Effector memory CD8-positive, alpha-beta T cell (primary cell): ENCODE results near the gene CYSTM1.

Source experiments
- ATAC-seq: fragments of 150-1000 bp; cut with Tn5 transposase; replicated peaks from 2 replicates; pipeline ENCODE4 v1.10.0; 2021; ENCODE audit warnings: mild to moderate bottlenecking, moderate library complexity
- DNase-seq, 3 experiments: peaks; one replicate each; pipeline ENCODE4 v3.0.0; 2021
- H3K27ac Mint-ChIP-seq, 2 donors: one replicate each; pipeline ENCODE4 v1.8.0; 2022; ENCODE audit warnings: mild to moderate bottlenecking in 2 of 2, mixed read lengths in 2 of 2, moderate library complexity in 2 of 2
- H3K27me3 Mint-ChIP-seq, 2 donors: one replicate each; pipeline ENCODE4 v1.8.0; 2022; ENCODE audit warnings: mixed read lengths in 2 of 2
- H3K36me3 Mint-ChIP-seq: one replicate; pipeline ENCODE4 v1.8.0; 2022; ENCODE audit warnings: mild to moderate bottlenecking, moderate library complexity, mixed read lengths; ENCODE audit not compliant: insufficient read depth
- H3K4me1 Mint-ChIP-seq, 2 donors: one replicate each; pipeline ENCODE4 v1.8.0; 2022; ENCODE audit warnings: low read depth in 2 of 2, mixed read lengths in 2 of 2
- H3K4me3 Mint-ChIP-seq, 2 donors: one replicate each; pipeline ENCODE4 v1.8.0; 2022; ENCODE audit warnings: mild to moderate bottlenecking in 2 of 2, mixed read lengths in 2 of 2, moderate library complexity in 2 of 2
- H3K9me3 Mint-ChIP-seq, 2 donors: one replicate each; pipeline ENCODE4 v1.8.0; 2022; ENCODE audit warnings: mixed read lengths in 2 of 2

The CYSTM1 gene

DNA sequence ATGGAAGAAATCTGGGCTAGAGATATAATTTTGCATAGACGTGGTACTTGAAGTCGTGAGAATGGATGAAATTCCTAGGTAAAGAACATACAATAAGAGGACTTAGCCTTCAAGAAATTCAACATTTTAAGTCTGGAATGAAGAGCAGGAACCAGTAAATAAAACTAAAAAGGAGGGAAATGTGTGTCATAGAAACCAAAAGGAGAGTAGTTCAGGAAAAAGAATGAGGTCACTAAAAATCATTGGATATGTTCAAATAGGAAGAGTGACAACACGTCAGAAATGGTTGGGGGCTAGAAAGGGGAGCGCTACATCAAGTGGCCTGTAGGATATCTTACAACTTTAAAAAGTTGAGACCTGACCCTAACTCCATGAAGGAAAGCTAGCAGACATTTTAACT is 83.9 kb downstream of the CYSTM1 start:
- no peak for DNase-seq
- Mint-ChIP-seq H3K4me3 (peak overlapping the region in 1 of 2 donors; percentile 13), H3K27me3 (no peaks in the 10 kb centered on the region), H3K27ac (peak overlapping the region; percentile 44 to 50), H3K36me3 (peaks cover 11% of the 10 kb centered on the region), H3K9me3 (no peaks in the 10 kb centered on the region), H3K4me1 (peaks cover 17 to 32% of the 10 kb centered on the region in 2 donors)
- ATAC-seq: no peak

DNA sequence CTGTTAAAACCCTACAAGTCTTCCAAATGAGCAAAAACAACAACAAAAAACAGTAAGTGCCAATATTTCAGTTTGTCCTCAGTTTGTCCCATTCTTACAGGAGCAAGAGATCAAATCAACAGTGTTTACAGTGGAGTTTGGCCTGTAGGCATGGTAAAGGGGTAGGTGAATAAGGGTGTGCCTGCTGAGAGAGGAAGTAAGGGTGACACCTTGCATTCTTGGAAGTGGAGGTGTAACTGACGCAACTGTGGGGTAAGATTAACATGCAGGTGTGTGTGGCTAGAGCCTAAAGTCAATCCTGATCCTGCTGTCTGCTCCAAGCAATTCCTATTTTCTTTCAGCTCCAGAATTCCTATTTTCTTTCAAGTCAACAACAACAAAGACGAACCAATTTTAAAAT is 84.5 kb downstream of the CYSTM1 start:
- DNase-seq (no peak), ATAC-seq (peak; percentile 59)
- peaks cover 11% of the 10 kb centered on the region for H3K36me3 Mint-ChIP-seq
- peaks cover 17 to 32% of the 10 kb centered on the region in 2 donors for H3K4me1 Mint-ChIP-seq
- H3K4me3 Mint-ChIP-seq: no peak overlapping the region
- H3K9me3 Mint-ChIP-seq: no peaks in the 10 kb centered on the region
- H3K27ac Mint-ChIP-seq: peak overlapping the region in 1 of 2 donors; percentile 44
- no peaks in the 10 kb centered on the region for H3K27me3 Mint-ChIP-seq

DNA sequence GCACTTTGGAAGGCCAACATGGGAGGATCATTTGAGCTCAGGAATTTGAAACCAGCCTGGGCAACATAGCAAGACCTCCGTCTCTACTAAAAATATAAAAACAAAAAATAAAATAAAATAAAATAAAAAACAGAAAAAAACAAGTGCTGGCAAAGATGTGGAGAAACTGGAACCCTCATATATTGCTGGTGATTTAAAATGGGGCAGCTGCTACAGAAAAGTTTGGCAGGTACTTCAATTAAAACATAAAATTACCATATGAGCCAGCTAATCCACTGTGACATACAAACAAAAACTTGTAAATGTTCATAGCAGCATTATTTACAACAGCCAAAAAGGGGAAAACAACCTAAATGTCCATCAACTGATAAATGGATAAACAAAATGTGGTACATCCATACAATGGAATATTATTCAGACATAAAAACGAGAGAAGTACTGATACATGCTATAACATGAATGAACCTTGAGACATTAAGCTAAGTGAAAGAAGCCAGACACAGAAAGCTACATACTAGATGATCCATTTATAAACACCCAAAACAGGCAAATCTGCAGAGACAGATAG is 85.2 kb downstream of the CYSTM1 start:
- no peak for ATAC-seq
- no peak for DNase-seq
- peaks cover 11% of the 10 kb centered on the region for H3K36me3 Mint-ChIP-seq
- H3K27ac Mint-ChIP-seq: no peak overlapping the region
- H3K27me3 Mint-ChIP-seq: no peaks in the 10 kb centered on the region
- H3K9me3 Mint-ChIP-seq: no peaks in the 10 kb centered on the region
- no peak overlapping the region for H3K4me3 Mint-ChIP-seq
- H3K4me1 Mint-ChIP-seq: peaks cover 17 to 32% of the 10 kb centered on the region in 2 donors

DNA sequence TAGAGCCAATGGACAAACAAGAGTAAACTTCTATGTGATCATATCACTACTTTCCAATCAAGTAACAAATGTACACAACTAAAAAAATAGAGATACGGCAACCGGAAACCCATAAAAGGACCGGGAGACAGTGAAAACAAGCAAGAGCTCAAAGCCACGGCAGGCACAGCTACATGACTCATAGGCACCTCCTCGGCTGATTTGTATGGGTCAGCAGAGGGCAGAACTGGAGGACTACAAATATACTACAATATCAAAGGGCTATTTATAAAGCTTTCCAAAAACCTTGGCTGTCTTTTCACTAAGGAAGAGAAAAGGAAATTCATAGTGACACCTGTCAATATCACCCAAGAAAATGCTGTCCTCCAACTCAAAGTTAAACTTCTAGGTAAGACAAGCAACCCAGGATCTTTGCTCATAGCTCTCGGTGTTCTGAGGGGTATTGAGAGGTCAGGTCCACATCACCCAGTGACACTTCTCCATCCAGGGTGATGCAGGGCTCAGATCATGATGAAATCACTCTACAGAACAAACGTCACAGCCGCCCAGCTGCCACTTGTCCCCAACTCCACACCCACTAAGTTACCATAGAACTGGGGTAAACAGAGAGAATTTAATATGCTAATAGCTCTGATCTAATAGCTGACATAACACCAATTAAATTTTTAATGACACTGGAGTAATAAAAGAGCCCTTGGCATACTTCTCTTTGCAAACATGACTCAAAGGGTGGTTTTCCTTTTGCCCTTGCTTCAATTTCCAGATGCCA is 86.6 kb downstream of the CYSTM1 start:
- ATAC-seq (peak; percentile 75), DNase-seq (peak in 1 of 3 experiments; percentile 8)
- peaks cover 28 to 35% of the 10 kb centered on the region in 2 donors for H3K4me1 Mint-ChIP-seq
- H3K4me3 Mint-ChIP-seq: no peak overlapping the region
- peak overlapping the region in 1 of 2 donors; percentile 72 for H3K27ac Mint-ChIP-seq
- H3K36me3 Mint-ChIP-seq: peaks cover 11% of the 10 kb centered on the region
- H3K27me3 Mint-ChIP-seq: no peaks in the 10 kb centered on the region
- H3K9me3 Mint-ChIP-seq: no peaks in the 10 kb centered on the region

DNA sequence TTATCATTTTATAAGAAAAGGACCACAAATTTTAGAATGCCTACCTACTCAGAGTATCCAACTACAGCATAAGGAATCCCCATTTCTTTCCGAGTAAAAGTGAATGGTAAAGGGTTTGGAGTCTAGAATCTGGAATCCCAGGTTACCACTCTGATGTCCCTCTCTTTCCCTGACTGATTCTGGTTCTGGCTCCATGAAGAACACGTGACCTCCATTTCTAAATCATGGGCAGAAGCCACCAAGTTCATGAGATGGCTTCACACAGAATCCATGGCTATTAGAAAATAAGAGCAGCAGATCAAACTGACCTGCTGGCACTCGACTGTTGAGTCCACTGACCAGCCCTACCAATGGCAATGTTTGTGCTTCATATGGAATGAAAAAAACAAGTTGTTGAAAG is 87.2 kb downstream of the CYSTM1 start:
- no peaks in the 10 kb centered on the region for H3K9me3 Mint-ChIP-seq
- no peak overlapping the region for H3K4me3 Mint-ChIP-seq
- H3K27me3 Mint-ChIP-seq: no peaks in the 10 kb centered on the region
- peak overlapping the region in 1 of 2 donors; percentile 72 for H3K27ac Mint-ChIP-seq
- peaks cover 11% of the 10 kb centered on the region for H3K36me3 Mint-ChIP-seq
- H3K4me1 Mint-ChIP-seq: peaks cover 32 to 37% of the 10 kb centered on the region in 2 donors
- ATAC-seq (no peak), DNase-seq (no peak)

DNA sequence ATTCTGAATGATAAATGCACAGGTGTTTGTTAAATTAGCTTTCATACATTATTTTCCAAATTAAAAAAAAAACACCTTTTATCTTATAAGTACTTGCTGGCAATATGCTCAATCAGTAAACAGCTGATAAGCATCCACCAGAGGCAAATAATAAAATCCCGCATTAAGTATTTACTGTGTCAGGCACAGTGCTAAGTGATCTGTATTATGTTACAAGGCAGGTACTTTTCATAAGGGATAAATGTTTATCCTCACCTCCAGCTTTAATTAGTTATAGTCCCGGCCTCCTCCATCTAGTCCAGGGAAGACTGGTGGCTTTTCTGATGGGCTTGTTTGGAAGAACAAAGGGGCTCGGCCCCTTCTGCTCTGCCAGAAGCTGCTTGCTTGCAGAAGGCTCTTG is 87.9 kb downstream of the CYSTM1 start:
- ATAC-seq (no peak), DNase-seq (no peak)
- no peaks in the 10 kb centered on the region for H3K27me3 Mint-ChIP-seq
- no peak overlapping the region for H3K4me3 Mint-ChIP-seq
- H3K36me3 Mint-ChIP-seq: peaks cover 11% of the 10 kb centered on the region
- H3K9me3 Mint-ChIP-seq: no peaks in the 10 kb centered on the region
- H3K27ac Mint-ChIP-seq: peak overlapping the region in 1 of 2 donors; percentile 35
- peaks cover 34% of the 10 kb centered on the region in 2 donors for H3K4me1 Mint-ChIP-seq

DNA sequence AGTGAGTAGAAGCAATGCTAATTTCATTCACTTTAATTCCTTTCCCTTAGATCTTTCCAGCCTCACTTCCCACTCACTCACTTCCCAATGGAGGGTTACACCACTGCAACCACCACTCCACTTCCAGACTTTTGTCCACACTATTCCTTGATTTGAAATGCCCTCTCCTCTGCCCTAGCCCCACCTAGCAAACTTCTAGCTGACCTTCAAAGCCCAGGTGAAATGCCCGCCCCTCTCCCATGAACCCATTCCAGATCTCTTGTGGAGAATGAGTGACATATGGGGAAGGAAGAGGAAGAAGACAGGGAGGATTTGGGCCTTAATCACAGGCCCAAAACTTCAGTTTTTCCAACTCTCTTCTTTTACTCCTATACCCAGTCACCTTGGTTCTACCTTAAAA is 90.9 kb downstream of the CYSTM1 start:
- DNase-seq (no peak), ATAC-seq (no peak)
- Mint-ChIP-seq H3K27me3 (no peaks in the 10 kb centered on the region), H3K4me3 (no peak overlapping the region), H3K9me3 (no peaks in the 10 kb centered on the region), H3K36me3 (peaks cover 7% of the 10 kb centered on the region), H3K4me1 (peaks cover 19 to 29% of the 10 kb centered on the region in 2 donors), H3K27ac (no peak overlapping the region)

DNA sequence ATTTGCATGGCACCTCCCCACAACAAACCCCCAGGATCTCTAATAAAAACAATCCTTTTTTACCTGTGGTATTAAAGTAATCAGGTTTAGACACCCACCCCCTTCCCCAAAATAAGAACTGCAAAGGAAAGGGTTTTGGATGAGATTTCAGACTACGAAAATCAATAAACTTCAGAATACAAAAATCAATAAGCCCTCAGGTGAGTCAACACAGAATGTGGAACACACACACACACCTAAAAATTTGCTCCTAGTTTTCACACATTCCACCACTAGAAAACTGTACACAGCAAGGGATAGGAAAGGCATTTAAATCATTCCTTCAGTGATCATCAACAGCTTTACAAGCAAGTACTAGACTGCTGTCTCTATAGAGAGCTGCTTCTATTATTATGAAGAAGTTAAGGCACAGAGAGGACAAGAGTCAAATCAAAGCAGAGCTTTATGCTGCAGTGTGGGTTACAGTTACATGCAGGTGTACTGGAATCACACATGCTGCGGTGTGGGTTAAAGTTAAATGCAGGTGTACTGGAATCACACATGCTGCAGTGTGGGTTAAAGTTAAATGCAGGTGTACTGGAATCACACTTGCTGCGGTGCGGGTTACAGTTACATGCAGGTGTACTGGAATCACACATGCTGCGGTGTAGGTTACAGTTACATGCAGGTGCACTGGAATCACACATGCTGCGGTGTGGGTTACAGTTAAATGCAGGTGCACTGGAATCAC is 91.6 kb downstream of the CYSTM1 start:
- Mint-ChIP-seq H3K4me3 (no peak overlapping the region), H3K27me3 (no peaks in the 10 kb centered on the region), H3K27ac (no peak overlapping the region), H3K4me1 (peaks cover 15 to 24% of the 10 kb centered on the region in 2 donors), H3K36me3 (peaks cover 2% of the 10 kb centered on the region), H3K9me3 (no peaks in the 10 kb centered on the region)
- ATAC-seq (no peak), DNase-seq (no peak)

DNA sequence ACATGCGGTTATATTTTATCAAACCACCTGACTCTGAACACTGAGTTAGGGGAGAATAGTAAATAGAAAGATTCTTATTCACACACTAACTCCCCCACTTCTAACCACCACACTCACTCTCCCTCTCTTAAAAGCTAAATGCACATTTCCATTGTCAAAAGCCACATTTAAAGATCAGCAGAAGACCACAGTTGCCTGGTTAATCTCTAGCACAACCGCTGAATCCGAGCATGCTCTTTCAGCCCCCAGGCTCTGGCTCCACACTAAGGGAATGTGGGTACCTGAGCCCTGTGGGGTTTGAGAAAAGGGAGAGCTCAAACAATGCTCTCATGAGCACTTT is 92.2 kb downstream of the CYSTM1 start:
- no peaks in the 10 kb centered on the region for H3K36me3 Mint-ChIP-seq
- peaks cover 12 to 22% of the 10 kb centered on the region in 2 donors for H3K4me1 Mint-ChIP-seq
- no peaks in the 10 kb centered on the region for H3K27me3 Mint-ChIP-seq
- no peak overlapping the region for H3K27ac Mint-ChIP-seq
- DNase-seq: no peak
- H3K4me3 Mint-ChIP-seq: no peak overlapping the region
- no peaks in the 10 kb centered on the region for H3K9me3 Mint-ChIP-seq
- ATAC-seq: no peak

DNA sequence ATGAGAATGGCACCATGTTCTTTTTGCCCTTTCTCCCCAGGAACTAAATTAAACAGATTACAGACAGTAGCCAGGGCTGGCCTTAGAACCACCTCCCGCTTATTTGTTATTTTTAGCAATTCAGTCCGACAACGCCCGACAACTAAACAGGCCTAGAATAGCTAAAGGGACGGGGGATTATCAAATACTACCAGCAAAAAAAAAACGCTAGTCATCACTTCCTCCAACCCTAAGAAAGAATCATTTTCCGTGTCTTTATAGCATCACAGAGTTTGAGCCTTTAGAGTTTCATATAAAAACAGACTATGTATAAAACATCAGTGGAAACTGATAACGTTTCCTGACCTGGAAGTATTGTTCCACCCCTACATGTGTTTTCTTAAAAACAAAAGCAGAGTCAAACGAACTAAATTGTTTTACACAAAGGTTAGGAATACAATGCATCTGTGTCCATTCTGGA is 92.6 kb downstream of the CYSTM1 start:
- Mint-ChIP-seq H3K27me3 (no peaks in the 10 kb centered on the region), H3K36me3 (no peaks in the 10 kb centered on the region)

DNA sequence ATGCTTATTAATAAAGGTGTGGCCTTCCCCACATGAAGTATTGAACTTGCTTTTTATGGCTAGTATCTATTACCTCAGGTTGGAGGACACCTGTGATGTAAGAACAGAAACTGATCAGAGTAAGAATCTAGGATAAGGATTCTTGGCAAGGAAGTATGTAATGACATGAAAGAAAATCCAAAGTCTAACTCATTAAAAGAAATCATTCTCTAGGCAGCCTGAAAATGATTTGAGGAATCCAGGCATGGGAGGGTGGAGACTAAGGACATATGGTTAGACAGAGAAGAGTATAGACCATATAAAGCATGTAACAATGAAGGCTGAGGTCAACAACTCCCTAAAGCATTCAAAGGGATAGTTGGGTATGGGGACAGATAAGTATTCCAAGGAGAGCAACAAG is 95.0 kb downstream of the CYSTM1 start:
- H3K9me3 Mint-ChIP-seq: no peaks in the 10 kb centered on the region
- no peak overlapping the region for H3K27ac Mint-ChIP-seq
- H3K27me3 Mint-ChIP-seq: no peaks in the 10 kb centered on the region
- no peak overlapping the region for H3K4me3 Mint-ChIP-seq
- ATAC-seq: no peak
- peaks cover 9 to 22% of the 10 kb centered on the region in 2 donors for H3K4me1 Mint-ChIP-seq
- DNase-seq: no peak
- H3K36me3 Mint-ChIP-seq: peaks cover 2% of the 10 kb centered on the region

More for the DNA sequence above, 92.6 kb downstream of the CYSTM1 start:
- ATAC-seq (no peak), DNase-seq (no peak)
- Mint-ChIP-seq H3K27ac (no peak overlapping the region), H3K9me3 (no peaks in the 10 kb centered on the region), H3K4me3 (no peak overlapping the region), H3K4me1 (peaks cover 9 to 22% of the 10 kb centered on the region in 2 donors)

DNA sequence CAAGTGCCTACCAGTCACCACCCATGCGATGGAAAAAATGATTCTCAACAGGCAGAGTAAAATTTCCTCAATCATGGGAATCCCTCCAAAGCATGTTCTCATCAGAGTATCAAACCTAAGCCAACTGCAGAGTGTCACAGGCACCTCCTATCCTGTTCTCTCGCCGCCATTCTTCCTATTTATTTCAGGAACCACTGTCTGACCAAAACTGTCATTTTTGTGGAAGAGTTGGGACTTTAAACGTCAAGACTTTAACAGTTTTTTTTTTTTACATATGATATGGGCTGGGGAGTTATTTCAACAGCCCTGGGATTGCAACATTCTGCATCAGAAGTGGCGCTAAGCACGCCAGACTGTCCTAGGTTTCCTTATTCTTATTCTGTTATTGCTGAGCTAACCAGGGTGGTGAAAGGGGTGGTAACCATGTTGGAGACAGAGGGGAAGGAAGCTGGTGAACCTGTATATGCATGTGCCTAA is 98.5 kb downstream of the CYSTM1 start:
- Mint-ChIP-seq H3K9me3 (no peaks in the 10 kb centered on the region), H3K4me3 (no peak overlapping the region), H3K27me3 (no peaks in the 10 kb centered on the region), H3K36me3 (peaks cover 5% of the 10 kb centered on the region), H3K4me1 (peaks cover 0 to 6% of the 10 kb centered on the region in 2 donors), H3K27ac (no peak overlapping the region)
- DNase-seq (no peak), ATAC-seq (peak; percentile 45)

DNA sequence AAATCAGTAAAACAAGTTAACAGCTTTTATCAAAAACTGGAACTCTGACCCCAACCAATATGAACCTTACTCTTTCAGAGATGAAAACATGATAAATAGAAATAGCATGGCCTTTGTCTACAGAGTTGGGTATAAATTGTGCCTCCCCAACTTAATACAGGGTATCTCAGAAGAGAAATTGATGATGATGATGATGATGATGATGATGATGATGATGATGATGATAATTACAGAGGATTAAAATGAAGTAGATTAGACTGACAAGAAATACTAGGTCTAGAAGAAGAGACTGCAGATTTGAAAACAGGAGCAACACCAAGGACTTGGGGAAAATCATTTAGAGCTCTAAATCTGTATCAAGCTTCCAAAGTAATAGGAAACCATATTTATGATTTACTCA is 100.8 kb downstream of the CYSTM1 start:
- Mint-ChIP-seq H3K27me3 (no peaks in the 10 kb centered on the region), H3K9me3 (no peaks in the 10 kb centered on the region), H3K4me3 (no peak overlapping the region), H3K36me3 (peaks cover 12% of the 10 kb centered on the region), H3K27ac (no peak overlapping the region), H3K4me1 (peaks cover 0 to 6% of the 10 kb centered on the region in 2 donors)
- DNase-seq (no peak), ATAC-seq (no peak)
